Neural cell (in vitro differentiated cells): Measurements from ENCODE around the gene KIF20B. TPM values are rescaled to one million over a fixed set of nuclear protein-coding genes. Genes with fewer than 3 reads are reported as not detected.

Experiments used
- H2AFZ ChIP-seq: fragments of 200-600, 300-800 bp; sonication (generic), shearing (Covaris generic); 2 replicates; pipeline ENCODE4 v1.6.0; 2014; ENCODE audit warnings: low read depth, mild to moderate bottlenecking, antibody characterized with exemption, low read length, moderate library complexity
- H3F3A ChIP-seq: fragments of 200-600 bp; shearing (Covaris generic); 2 replicates; pipeline ENCODE4 v1.6.1; 2016; ENCODE audit warnings: mild to moderate bottlenecking, moderate library complexity, mixed read lengths, antibody characterized with exemption, low read length; ENCODE audit not compliant: insufficient read depth, poor library complexity, severe bottlenecking
- H3K27ac ChIP-seq: fragments of 200-600, 300-800 bp; sonication (generic), shearing (Covaris generic); 2 replicates; pipeline ENCODE4 v1.5.1; 2014; ENCODE audit warnings: mild to moderate bottlenecking, low read length, moderate library complexity
- H3K27me3 ChIP-seq: fragments of 300-800, 200-600 bp; sonication (generic), shearing (Covaris generic); 2 replicates; pipeline ENCODE4 v1.6.0; 2014; ENCODE audit warnings: mild to moderate bottlenecking, low read depth, low read length, moderate library complexity; ENCODE audit not compliant: insufficient read depth
- H3K36me3 ChIP-seq: fragments of 300-800, 200-600 bp; sonication (generic), shearing (Covaris generic); 2 replicates; pipeline ENCODE4 v1.5.1; 2014; ENCODE audit warnings: mild to moderate bottlenecking, antibody characterized with exemption, low read length, moderate library complexity; ENCODE audit not compliant: insufficient read depth
- H3K4me2 ChIP-seq: fragments of 300-800, 200-600 bp; sonication (generic), shearing (Covaris generic); 2 replicates; pipeline ENCODE4 v1.6.0; 2014; ENCODE audit warnings: mild to moderate bottlenecking, low read length
- H3K4me3 ChIP-seq: fragments of 300-800, 200-600 bp; sonication (generic), shearing (Covaris generic); 2 replicates; pipeline ENCODE4 v1.5.1; 2014; ENCODE audit warnings: mild to moderate bottlenecking, low read length, moderate library complexity
- H3K79me2 ChIP-seq: fragments of 200-600 bp; shearing (Covaris generic); replicated peaks from 2 replicates; pipeline ENCODE4 v1.6.0; 2014; ENCODE audit warnings: mild to moderate bottlenecking, low read length, moderate library complexity; ENCODE audit not compliant: insufficient read depth
- H3K9ac ChIP-seq: fragments of 300-800, 200-600 bp; sonication (generic), shearing (Covaris generic); 2 replicates; pipeline ENCODE4 v1.6.1; 2016; ENCODE audit warnings: mild to moderate bottlenecking, low read length, mixed read lengths
- H3K9me2 ChIP-seq: fragments of 200-600 bp; shearing (Covaris generic); 2 replicates; pipeline ENCODE4 v1.6.1; 2016; ENCODE audit warnings: mild to moderate bottlenecking, low read length, mixed read lengths; ENCODE audit not compliant: insufficient read depth
- H3K9me3 ChIP-seq: fragments of 200-600, 300-800 bp; sonication (generic), shearing (Covaris generic); 2 replicates; pipeline ENCODE4 v1.6.1; 2016; ENCODE audit warnings: mild to moderate bottlenecking, mixed run types, low read length, moderate library complexity, mixed read lengths
- H4K20me1 ChIP-seq: fragments of 200-600 bp; shearing (Covaris generic); 2 replicates; pipeline ENCODE4 v1.6.1; 2016; ENCODE audit warnings: mild to moderate bottlenecking, mixed run types; ENCODE audit not compliant: insufficient read depth
- CTCF ChIP-seq: fragments of 450-650 bp; IDR thresholded peaks from 2 replicates; pipeline ENCODE4 v1.5.1; 2014; ENCODE audit warnings: antibody characterized with exemption, mild to moderate bottlenecking, moderate library complexity; ENCODE audit not compliant: poor library complexity, severe bottlenecking
- EP300 ChIP-seq: fragments of 450-650 bp; conservative IDR thresholded peaks from 2 replicates; pipeline ENCODE4 v1.6.1; 2014; ENCODE audit warnings: antibody characterized with exemption, mild to moderate bottlenecking, moderate library complexity; ENCODE audit not compliant: poor library complexity, severe bottlenecking
- EZH2 ChIP-seq: fragments of 200-600, 300-800 bp; shearing (Covaris generic), sonication (generic); IDR thresholded peaks from 2 replicates; pipeline ENCODE4 v1.6.1; 2014; ENCODE audit warnings: antibody characterized with exemption, low read length, borderline replicate concordance, mild to moderate bottlenecking; ENCODE audit not compliant: insufficient read depth, poor library complexity, severe bottlenecking
- MXI1 ChIP-seq: fragments of 450-650 bp; conservative IDR thresholded peaks from 2 replicates; pipeline ENCODE4 v1.6.1; 2014; ENCODE audit warnings: antibody characterized with exemption, mild to moderate bottlenecking; ENCODE audit not compliant: poor library complexity, severe bottlenecking
- POLR2AphosphoS5 ChIP-seq: IDR thresholded peaks from 2 replicates; pipeline ENCODE4 v1.6.1; 2012
- RAD21 ChIP-seq: fragments of 450-650 bp; conservative IDR thresholded peaks from 2 replicates; pipeline ENCODE4 v1.6.1; 2014; ENCODE audit warnings: antibody characterized with exemption, mild to moderate bottlenecking, moderate library complexity
- REST ChIP-seq: IDR thresholded peaks from 2 replicates; pipeline ENCODE4 v1.6.1; 2012; ENCODE audit warnings: borderline replicate concordance
- SMC3 ChIP-seq: fragments of 450-650 bp; conservative IDR thresholded peaks from 2 replicates; pipeline ENCODE4 v1.6.1; 2014; ENCODE audit warnings: antibody characterized with exemption, mild to moderate bottlenecking, moderate library complexity; ENCODE audit not compliant: poor library complexity
- TAF1 ChIP-seq: IDR thresholded peaks from 2 replicates; pipeline ENCODE4 v1.6.1; 2012; ENCODE audit warnings: low read depth
- polyA minus RNA-seq: library from RNA; depleted of rRNA, polyadenylated mRNA; stranded (reverse); fragments of >200 nt; gene quantifications from 2 replicates; pipeline ENCODE4 v1.2.3, GENCODE V29; 2014
- polyA plus RNA-seq: library from polyadenylated mRNA; depleted of rRNA; stranded (reverse); fragments of >200 nt; gene quantifications from 2 replicates; pipeline ENCODE4 v1.2.3, GENCODE V29; 2014

Gene KIF20B
- polyA plus RNA-seq (2.4 and 3.9 TPM in 2 replicates), polyA minus RNA-seq (6.6 and 8.7 TPM in 2 replicates)

GRCh38 chr10:89701242-89702120, at the start of gene KIF20B:
TSS of gene KIF20B (plus strand) at chr10:89701590. CDS start at chr10:89705295, 3,705 bp downstream.
- Histone ChIP-seq H3K9me3 (no peaks in the 10 kb centered on the region), H3K4me3 (peak within 1 kb of the TSS; percentile 90), H4K20me1 (no peaks in the 10 kb centered on the region), H3K79me2 (peaks cover 34% of the 10 kb centered on the region), H3K4me2 (peak within 1 kb of the TSS; percentile 95), H3K27ac (peak within 1 kb of the TSS; percentile 87), H2AFZ (peak within 1 kb of the TSS; percentile 93), H3K36me3 (no peaks in the 10 kb centered on the region), H3K27me3 (no peaks in the 10 kb centered on the region), H3F3A (no peaks in the 10 kb centered on the region), H3K9ac (peak within 1 kb of the TSS; percentile 79), H3K9me2 (no peaks in the 10 kb centered on the region)
- TF ChIP-seq CTCF (peak; percentile 65), POLR2AphosphoS5 (peak; percentile 88), EP300 (peak; percentile 34), REST (peak; percentile 85), SMC3 (peak; percentile 57), RAD21 (peak; percentile 58), MXI1 (peak; percentile 100), TAF1 (peak; percentile 96), EZH2 (no peak)

GRCh38 chr10:89651916-89652573, 49.3 kb upstream of the KIF20B start:
- H3K9ac ChIP-seq, result no peak overlapping the region
- no peak overlapping the region for H3K4me3 ChIP-seq

More at GRCh38 chr10:89651916-89652573, 49.3 kb upstream of the KIF20B start:
- no peaks in the 10 kb centered on the region for H3K27me3 ChIP-seq
- no peaks in the 10 kb centered on the region for H4K20me1 ChIP-seq
- H3K36me3 ChIP-seq, result no peaks in the 10 kb centered on the region
- H3K27ac ChIP-seq, result no peak overlapping the region
- no peaks in the 10 kb centered on the region for H3F3A ChIP-seq
- H3K79me2 ChIP-seq, result no peaks in the 10 kb centered on the region
- no peaks in the 10 kb centered on the region for H3K9me3 ChIP-seq
- no peak overlapping the region for H2AFZ ChIP-seq
- TF ChIP-seq REST, result no peak
- TF ChIP-seq MXI1, result no peak
- no peak for TF ChIP-seq EP300
- no peak for TF ChIP-seq TAF1
- no peak for TF ChIP-seq RAD21
- no peak for TF ChIP-seq EZH2
- TF ChIP-seq SMC3, result no peak
- TF ChIP-seq POLR2AphosphoS5, result no peak
- TF ChIP-seq CTCF, result no peak
- H3K4me2 ChIP-seq, result no peak overlapping the region
- no peaks in the 10 kb centered on the region for H3K9me2 ChIP-seq
